GM19395 (cell line): ENCODE results near the gene GCN1.
A peak's percentile ranks its signal among the peaks of the same experiment; 100 is the strongest.

Experiments
- ATAC-seq: cut with Tn5 transposase; IDR thresholded peaks from one replicate; pipeline ENCODE4 v1.9.1; 2021; ENCODE audit warnings: mild to moderate bottlenecking, moderate library complexity; ENCODE audit not compliant: unreplicated experiment

GCN1 gene

DNA sequence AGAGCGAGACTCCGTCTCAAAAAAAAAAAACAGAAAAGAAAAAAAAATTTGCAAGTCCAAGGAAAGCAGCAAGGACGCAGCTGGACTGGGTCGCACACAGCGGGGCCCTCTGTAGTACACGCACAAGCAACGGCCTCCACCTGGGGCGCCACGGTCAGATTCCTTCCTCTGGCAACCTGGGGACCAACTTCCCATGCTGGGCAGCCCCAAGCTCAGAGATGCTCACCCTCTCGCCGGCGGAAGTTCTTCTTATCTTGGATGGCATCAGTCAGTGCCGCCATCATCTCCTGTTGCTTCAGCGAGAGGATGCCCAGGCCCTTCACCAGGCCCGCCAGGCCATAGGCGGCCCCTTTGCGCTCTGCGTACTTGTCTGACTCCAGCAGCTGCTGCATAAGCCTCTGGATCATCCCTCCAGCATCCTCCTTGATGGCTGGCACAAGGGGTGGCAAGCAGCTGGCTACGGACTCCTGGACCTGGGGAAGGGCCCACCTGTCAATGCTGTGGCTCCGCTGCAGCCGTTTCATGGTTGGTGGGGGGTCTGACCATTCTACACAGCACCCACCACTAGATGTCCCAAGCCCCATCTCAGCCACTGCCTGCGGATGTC is 43.5 kb downstream of the GCN1 start:
- no peak for ATAC-seq

DNA sequence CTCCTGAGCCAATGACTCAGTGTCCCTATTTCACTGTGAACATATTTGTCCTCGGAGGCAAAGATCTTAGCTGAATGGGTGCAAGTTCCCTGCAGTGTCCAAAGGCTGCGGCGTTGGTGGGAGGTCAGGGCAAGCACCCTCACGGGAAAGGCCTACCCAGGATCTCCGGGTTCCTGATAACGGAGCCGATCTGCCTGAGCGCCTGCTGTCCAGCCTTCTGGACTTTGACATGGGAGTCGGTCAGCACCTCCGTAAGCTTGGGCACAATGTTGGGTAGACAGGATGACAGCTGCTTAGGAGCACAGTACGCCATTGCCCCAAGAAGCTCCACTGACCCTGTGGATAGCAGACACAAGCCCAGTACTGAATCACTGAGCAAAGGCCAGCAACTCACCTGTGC is 46.5 kb downstream of the GCN1 start:
- no peak for ATAC-seq

DNA sequence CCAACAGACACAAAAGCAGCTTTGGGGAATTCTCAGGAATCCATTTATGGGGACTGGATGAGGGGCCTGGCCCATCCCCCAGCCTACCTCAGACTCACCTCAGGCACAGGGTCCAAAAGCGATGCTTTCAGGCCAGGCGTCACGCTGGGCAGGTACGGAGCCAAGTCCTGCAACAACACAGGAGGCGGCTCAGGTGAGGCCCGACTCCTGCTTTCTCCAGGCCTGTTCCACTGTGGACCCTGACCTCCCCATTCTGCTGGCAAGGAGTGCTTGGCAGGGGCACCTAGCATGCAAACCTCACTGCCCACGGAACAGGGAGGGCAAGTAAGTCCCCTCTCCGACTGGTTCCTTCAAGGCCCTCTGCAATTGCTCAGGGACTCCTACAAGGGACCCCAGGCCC is 49.4 kb downstream of the GCN1 start:
- ATAC-seq: no peak

DNA sequence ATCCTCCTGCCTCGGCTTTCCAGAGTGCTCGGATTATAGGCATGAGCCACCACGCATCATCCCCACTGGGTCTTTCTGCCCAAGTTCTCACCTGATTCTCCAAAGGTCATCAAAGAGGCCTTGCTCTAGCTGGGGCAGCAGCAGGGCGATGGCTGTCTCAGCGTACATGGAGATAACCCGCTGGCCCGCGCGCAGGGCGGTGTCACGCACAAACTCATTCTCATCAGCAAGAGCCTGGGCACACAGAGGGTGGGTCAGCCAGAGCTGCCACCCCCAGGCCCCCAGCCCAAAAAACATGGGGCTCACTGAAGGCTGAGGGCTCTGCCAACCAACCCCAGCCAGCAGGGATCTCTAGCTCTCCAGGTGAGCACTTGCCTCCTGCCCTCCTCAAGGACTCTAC is 50.3 kb downstream of the GCN1 start:
- ATAC-seq: no peak

DNA sequence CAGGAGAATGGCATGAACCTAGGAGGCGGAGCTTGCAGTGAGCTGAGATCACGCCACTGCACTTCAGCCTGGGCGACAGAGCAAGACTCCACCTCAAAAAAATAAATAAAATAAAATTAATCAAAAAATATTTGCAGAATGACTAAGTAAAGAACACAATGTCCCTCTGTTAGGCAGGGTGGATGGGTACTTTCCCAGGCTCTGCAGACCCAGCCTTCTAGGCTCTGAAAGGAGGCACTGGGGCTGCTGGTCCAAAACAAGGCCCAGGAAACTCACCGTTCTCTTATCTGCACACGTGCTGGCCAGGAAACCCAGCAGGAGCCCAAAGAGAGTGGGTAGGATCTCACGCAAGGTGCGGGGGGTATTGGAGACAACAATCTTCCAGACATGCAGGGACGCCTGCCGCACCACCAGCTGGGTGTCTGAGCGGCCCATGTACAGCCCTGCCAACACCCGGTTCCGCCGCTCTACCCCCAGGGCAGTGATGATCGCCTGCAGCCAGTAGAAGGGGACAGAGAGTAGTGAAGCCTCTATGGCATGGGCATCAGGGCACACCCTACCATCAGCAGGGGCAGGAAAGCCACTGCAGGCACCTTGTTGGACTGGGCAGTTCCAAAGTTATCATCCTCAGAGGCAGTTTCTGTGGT is 52.2 kb downstream of the GCN1 start:
- ATAC-seq: no peak

DNA sequence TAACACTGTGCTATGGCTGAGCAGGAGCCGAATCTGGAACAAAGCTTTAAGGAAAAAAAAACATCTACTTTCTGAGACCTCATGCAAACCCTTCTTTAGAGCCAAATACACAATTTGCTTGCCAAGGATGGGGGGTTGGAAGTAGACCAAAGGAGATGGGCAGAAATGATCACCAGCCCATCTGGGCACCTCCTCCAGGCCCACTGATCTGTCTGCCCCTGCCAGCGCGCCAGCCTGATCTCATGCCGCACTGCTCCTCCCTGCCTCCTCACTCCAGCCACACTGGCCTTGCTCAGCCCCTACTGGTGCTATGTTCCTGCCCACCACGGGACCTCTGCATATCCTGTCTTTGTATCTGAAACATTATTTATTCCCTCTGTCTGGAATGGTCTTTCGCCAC is 53.2 kb downstream of the GCN1 start:
- ATAC-seq: no peak

DNA sequence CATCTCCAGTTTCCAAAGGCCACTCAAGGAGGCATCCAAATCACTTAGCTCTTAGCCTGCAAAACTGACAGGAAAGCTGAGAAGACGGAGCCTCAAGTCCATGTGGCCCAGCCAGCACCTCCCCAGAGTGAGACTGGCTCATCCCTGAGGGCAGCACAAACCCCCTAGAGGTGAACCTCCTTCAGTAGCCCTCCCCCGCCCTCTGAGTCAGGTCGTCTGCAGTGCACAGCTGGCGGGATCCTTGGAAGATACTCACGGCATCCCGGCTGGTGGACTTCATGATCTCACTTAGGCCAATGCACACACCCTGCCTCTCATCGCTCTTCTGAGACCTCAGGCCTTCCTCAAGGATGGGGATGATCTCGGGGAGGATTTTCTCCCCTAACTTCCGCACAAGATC is 53.9 kb downstream of the GCN1 start:
- no peak for ATAC-seq

DNA sequence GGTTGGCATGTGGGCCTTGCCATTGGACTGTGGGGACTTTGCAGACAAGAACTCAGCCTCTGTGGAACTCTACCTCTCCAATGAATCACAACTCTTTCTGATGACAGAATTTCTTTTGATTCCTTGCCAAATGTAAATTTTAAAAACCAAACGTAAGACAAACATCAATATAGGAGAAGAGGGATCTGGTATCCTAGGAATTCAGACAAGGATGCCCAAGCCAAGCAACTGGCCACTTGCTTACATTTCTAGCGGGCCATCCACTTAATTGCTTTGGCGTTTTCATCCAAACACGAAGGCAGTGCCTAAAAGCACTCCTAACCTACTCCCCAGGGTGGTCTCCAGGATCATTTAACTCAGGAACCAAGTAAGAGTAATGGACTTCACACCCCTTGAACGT is 54.6 kb downstream of the GCN1 start:
- no peak for ATAC-seq

DNA sequence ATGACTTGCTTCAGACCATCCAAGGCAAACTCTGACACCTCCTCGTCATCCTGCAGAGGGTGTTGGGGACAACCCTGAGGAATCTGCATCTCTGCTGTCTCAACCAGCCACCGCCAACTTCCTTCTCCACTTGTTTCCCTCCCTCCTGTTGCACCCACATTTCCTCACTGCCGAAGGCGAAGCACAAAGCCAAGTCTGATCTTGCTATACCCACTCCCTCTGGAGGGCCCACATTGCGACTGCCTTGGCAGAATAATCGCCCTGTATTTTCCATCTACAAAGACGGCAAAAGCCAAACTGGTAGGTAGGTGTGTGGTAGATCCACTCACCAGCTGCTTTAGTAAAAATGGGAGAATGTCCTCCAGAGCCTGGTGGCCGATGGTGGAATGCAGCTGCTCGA is 56.1 kb downstream of the GCN1 start:
- ATAC-seq: no peak

DNA sequence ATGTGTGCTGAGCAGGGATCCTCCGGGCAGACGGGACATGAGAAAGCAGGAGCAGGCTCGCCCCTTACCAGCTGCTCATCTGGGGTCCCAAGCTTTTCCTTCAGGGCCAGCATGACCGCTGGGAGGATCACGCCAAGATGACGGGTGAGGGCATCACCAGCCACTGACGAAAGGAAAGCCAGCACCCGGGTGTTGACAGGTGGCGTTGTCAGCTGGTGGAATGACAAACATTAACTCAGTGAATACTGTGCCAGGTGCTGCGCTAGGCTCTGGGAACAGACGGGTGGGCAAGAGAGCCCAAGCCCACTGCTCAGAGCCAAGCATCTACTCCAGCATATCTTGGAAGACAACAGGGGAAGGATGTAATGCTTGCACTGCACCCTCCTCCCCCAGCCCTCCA is 56.7 kb downstream of the GCN1 start:
- ATAC-seq: no peak

DNA sequence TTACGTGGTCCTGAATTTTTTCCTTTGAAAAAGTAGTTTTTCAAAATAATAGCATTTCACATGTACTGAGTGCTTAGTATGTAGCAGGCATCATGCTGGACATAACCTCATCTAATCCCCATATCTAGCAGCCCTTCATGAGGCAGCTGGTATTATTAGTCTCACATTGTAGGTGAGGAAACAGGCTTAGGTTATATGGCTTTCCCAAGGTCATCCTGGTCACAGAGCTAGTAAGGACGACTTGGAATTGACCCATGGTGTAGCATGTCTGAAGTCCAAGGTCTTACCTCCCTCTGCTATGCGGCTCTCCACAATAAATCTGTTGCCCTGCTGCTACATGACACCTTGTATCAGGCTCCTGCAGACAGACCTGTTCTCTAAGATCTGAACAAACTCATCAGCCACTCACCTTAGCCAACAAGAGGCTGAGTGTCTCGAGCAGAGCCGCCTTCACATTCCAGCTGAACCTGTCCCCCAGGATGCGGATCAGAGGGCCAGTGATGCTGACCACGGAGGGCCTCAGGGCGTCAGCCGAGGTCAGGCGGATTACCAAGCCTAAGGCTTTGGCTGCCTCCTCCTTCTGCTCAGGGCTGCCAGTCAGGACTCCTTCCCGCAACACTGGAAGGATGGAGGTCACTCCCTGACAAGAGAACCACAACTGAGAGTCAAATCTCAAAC is 58.3 kb downstream of the GCN1 start:
- ATAC-seq: no peak

DNA sequence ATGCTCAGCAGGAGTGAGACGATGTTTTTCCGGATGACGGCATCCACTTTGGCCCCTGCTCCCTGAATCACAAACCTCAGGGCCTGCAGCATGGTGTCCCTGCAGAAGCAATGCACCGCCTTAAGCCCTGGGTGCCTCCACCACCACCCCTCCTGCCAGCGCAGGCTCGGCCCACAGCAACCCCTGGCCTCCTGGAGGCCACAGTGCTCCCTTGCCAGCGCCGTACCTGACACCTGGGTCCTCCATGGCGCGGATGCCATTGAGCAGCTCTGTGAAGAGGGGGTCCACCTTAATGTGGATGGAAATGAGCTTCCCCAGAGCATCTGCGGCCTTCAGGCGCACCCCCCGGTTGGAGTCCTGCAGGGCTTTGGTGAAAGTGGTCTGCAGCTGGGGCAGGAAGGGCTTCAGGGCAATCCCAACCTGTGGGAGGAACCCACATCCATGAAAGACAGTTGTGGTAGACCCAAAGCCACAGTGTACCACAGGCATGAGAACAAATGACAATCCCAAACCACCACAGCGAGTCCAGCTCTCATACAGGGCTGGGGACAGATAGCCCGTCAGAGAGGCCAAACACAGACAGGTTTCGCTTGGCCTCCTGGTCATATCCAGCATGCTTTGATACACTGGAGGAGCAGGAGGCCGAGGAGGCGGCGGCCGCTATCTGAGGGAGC is 60.1 kb downstream of the GCN1 start:
- ATAC-seq: no peak

DNA sequence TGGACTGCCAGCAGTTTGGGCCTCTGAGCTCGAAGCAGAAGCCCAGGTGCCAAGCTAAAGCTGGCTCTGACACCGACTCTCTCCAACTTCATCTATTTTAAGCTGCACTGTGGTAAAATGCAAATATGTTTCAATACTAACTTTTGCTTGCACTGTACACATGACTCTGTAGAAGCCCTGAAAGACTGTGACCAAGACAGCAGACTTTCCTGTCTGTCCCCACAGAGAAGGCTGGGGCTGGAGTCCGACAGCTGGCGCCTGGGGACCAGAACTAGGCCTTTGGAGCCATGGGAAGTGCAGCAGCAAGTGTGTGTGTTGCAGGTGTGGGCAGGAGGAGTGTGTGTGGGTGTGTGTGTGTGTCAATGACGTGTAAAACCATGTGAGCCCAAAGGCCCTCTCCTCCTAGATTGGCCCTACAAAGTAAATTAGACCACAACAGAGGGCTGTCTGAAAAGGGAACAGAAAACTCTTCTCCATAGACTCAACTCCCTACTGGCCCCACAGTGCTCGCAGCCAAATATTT is 61.6 kb downstream of the GCN1 start:
- ATAC-seq: peak; percentile 92

DNA sequence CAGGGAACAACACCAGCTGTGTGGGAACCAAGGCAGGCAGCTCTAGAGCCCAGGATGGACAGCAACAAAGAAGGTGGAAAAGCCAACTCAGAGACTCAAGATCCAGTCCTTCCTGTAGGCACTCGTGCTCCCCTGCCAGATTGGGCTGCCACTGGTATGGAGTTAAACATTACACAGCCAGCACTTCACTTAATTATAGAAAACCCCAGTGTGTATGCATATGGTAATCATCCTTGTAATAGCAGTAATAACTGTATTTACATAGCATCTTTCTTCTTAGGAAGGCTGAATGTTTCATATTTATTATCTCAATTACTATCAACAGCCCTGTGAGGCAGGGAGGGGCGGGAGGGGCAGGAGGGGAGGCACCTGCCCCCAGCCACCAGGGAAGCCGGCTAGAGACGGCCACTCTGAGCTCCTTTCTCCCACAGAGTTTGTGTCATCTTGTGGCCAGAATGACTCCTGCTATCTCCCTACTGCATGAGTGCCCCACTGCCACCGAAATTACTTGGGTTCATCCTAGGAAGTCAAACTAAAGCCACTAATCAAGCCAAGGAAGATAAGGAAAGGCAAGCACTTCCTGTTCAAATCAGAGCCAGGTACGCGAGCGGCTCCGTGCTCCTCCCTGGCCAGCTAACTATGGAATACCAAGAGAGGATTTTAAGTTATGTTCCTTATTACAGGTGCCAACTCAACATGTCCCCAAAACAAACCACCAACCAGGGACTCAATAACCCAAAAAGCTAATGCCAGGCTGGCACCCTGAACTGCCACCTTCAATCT is 62.3 kb downstream of the GCN1 start:
- peak; percentile 4 for ATAC-seq

DNA sequence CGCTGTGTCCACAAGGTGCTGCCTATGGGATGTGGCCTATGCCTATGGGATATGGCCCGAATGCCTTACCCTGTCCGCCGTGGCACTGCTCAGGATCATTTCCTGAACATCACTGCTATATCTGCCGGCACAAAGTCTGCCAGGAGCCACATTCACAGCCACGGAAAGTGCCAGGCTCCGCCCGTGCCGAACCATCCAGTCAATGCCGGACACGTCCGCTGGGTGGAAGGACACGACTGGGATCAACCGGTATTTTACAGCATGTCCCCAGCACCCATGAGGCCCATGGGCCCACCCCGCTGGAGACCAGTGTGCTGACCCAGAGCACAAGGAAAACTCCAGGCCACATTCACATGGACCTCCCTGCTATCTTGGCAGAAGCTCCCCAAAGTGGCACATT is 63.4 kb downstream of the GCN1 start:
- ATAC-seq: no peak

DNA sequence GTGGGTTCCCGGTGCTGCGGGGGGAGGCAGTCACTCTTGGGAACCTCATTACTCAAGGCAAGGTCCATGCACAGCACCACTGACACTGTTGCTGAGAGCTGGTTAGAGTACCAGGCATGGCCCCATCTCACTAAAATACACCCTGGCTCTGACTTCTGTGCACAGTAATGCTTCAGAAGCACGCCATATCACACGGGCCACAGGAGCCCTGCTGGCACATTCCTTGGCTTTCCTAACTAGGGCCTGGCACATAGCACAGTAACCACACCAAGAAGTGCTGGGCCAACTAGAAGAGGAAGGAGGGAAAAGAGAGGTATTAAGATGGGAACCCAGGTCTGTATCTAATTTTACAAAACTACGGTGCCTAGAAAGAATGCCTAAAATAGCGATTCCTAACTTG is 64.5 kb downstream of the GCN1 start:
- no peak for ATAC-seq

DNA sequence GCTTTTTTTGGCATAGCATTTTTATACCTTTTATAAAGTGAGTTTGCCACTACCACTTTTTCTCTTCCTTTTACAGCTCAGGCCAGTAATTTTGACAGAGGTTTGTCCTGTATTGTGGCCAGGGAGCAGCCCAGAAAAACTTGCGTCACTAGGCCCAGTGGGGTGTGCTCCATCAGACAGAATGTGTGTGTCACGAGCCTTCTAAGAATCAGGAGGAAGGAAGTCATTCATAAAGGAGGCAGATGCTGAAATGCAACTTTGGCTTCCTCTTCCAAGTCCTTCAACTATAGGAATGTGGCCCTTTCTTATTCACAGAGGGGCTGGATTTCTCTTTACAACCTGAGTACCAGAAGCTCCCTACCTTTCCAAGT is 67.9 kb downstream of the GCN1 start:
- ATAC-seq: no peak

DNA sequence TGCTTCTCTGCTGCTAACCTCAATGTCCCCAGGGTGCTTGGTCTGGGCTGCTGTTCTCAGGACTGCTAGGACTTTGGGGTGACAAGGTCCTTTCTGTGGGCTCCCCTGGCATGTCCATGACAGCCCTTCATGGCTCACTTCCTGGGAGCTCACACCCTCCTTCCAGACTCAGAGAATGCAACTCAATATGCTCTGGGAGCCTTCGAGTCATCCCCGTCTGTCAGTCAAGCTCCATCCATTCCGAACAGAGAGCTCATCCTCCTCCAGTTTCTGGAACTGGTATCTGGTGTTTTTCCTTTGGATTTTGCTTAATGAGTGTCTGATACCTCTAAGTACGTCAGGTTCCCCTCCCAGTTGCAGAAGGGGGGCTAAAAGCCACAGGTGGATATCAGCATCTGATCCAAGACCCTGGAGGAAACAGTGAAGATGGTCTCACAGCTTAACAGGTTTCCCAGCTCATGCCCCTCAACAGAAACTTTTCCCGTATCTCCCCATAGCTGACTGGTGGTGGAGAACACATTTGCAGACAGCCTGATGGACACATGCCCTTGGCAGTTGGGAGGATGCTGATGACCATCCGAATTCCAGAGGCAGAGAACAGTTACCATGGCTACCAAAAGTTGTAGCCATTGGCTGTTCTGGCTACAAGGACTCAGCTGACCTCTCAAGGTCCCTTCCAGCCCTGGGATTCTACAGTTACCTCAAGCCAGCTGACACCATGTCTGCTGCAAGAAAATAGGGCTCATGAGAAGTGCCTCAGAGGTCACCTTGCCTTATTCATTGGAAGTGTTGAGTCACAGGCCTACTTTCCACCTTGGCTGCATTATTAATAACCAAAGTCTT is 68.5 kb downstream of the GCN1 start:
- no peak for ATAC-seq

DNA sequence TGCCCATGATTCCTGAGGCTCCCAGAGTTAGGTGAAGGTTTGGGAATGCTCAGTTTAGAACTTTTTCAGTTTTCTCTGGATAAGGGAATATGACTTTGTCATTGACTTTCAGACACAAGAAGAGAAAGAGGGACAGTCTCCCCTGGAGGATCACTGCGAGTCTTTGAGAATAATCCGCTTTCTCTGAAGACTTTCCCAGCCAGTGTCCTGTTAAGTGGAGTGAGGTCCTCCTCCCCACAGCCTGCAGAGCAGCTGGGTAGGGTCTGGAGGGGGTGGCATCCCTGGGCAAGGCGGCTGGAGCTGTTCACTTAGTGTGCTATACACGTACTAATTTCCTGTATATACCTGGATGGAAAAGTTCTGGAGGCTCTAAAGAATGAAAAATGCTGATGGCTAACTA is 69.5 kb downstream of the GCN1 start:
- ATAC-seq: no peak

DNA sequence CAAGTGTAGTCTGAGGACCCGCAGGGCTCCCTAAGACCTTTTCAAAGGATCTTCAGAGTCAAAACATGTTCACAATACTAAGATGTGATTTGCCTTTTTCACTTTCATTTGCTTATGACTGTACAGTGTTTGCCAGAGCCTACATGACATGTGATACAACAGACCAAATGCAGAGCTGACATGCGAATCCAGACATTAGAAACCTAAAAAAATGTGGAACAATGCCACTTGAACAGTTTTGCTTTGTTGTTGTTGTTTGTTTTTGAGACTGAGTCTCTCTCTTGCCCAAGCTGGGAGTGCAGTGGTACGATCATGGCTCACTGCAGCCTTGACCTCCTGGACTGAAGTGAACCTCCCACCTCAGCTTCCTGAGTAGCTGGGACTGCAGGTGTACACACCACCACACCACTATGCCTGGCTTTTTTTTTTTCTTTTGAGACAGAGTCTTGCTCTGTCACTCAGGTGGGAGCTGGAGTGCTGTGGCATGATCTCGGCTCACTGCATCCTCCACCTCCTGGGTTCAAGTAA is 72.7 kb downstream of the GCN1 start:
- ATAC-seq: peak; percentile 59
